CD4-positive, alpha-beta T cell treated with Interleukin-10 for 1 hour (primary cell): ENCODE results near the gene BSX.

Source experiments
- DNase-seq: peaks from one replicate; pipeline ENCODE4 v3.0.0-alpha.2; 2020

Gene BSX

GRCh38 chr11:122981388-122982264 is at the start of gene BSX:
BSX (minus strand) TSS chr11:122981834; CDS start chr11:122981671, 163 bp downstream.
- peak; percentile 46 for DNase-seq

GRCh38 chr11:123030517-123030916 is 48.9 kb upstream of the BSX start:
- no peak for DNase-seq

GRCh38 chr11:123020968-123021367 is 39.3 kb upstream of the BSX start:
- DNase-seq: peak; percentile 46

- DNase-seq: no peak
Observed at GRCh38 chr11:123018702-123019101, 37.1 kb upstream of the BSX start.

- no peak for DNase-seq
Observed at GRCh38 chr11:123011510-123011909, 29.9 kb upstream of the BSX start.

GRCh38 chr11:123006860-123007542 is 25.4 kb upstream of the BSX start:
- no peak for DNase-seq

- DNase-seq: no peak
Observed at GRCh38 chr11:123000721-123001120, 19.1 kb upstream of the BSX start.

GRCh38 chr11:122998727-122999366 is 17.2 kb upstream of the BSX start:
- no peak for DNase-seq

GRCh38 chr11:122995526-122995925 is 13.9 kb upstream of the BSX start:
- no peak for DNase-seq

- DNase-seq: no peak
Observed at GRCh38 chr11:122984186-122985011, 2.8 kb upstream of the BSX start.

- no peak for DNase-seq
Observed at GRCh38 chr11:122983438-122984185, 2.0 kb upstream of the BSX start.

- no peak for DNase-seq
Observed at GRCh38 chr11:122979815-122980595, 1.6 kb downstream of the BSX start.

GRCh38 chr11:122979103-122979814 is 2.4 kb downstream of the BSX start:
- DNase-seq: no peak

GRCh38 chr11:122978299-122978620 is 3.4 kb downstream of the BSX start:
- no peak for DNase-seq

- no peak for DNase-seq
Observed at GRCh38 chr11:122977470-122978298, 4.0 kb downstream of the BSX start.

GRCh38 chr11:122976734-122977469 is 4.7 kb downstream of the BSX start:
- no peak for DNase-seq

- DNase-seq: no peak
Observed at GRCh38 chr11:122976061-122976733, 5.4 kb downstream of the BSX start.

- DNase-seq: no peak
Observed at GRCh38 chr11:122963961-122964360, 17.7 kb downstream of the BSX start.
